Ovary (tissue), 9 donors: ENCODE measurements around the gene HDAC10. TPM values are rescaled to one million over a fixed set of nuclear protein-coding genes. Genes with fewer than 3 reads are reported as not detected.

ENCODE experiments used
- DNase-seq, 5 donors: peaks; one replicate each; pipeline ENCODE4 v3.0.0-alpha.2; 2019 to 2020
- H3K27ac ChIP-seq, 2 donors: fragments of 200-600 bp; one replicate each; pipeline versions ENCODE4 v1.5.1 to v1.8.0; 2019 to 2022
- H3K27me3 ChIP-seq: fragments of 200-600 bp; one replicate; pipeline ENCODE4 v1.8.0; 2022
- H3K36me3 ChIP-seq: fragments of 200-600 bp; sonication (generic); one replicate; pipeline ENCODE4 v1.5.1; 2019
- H3K4me1 ChIP-seq: one replicate; pipeline ENCODE4 v1.8.1; 2013; ENCODE audit warnings: mild to moderate bottlenecking, moderate library complexity; ENCODE audit not compliant: insufficient read depth
- H3K4me3 ChIP-seq: fragments of 200-600 bp; sonication (generic); one replicate; pipeline ENCODE4 v1.5.1; 2017
- H3K9me3 ChIP-seq, 2 donors: fragments of 200-600 bp in 1 of 2; sonication (generic) in 1 of 2; one replicate each; pipeline versions ENCODE4 v1.5.1 to v1.8.1; 2013 to 2019; ENCODE audit warnings: mild to moderate bottlenecking in 1 of 2, moderate library complexity in 1 of 2
- EP300 ChIP-seq: sonication (generic); formaldehyde crosslinking; IDR thresholded peaks from one replicate; pipeline ENCODE4 v1.6.1; 2017; ENCODE audit warnings: antibody characterized with exemption
- POLR2A ChIP-seq: fragments of 450-650 bp; IDR thresholded peaks from one replicate; pipeline ENCODE4 v1.6.1; 2017; ENCODE audit warnings: antibody characterized with exemption, mild to moderate bottlenecking, moderate library complexity
- WGBS, 3 donors: extraction: QIAGEN DNeasy Blood & Tissue Kit in 1 of 3; methylation state at CpG; one replicate each; pipeline versions ENCODE4 v1.1.5 to v1.1.7; 2013 to 2017; 5-methylcytosine and 5-hydroxymethylcytosine counted together
- intact Hi-C, 4 donors: fragments of 100-400 bp; cut with DNase I; formaldehyde crosslinking; loops; one replicate each; pipeline versions ENCODE4 v1.11.0 to v1.15.1; 2022 to 2023
- polyA plus RNA-seq, 2 donors: library from polyadenylated mRNA; stranded (reverse); fragments of 200-250 nt in 1 of 2; fragments of 350-450 nt in 1 of 2; fragmentation: Illumina TruSeq in 1 of 2; extraction: RNeasy Lipid Tissue Mini Kit (QIAGEN cat#74804) in 1 of 2; gene quantifications; one replicate each; pipeline ENCODE4 v1.2.3, GENCODE V29; 2013 to 2014
- total RNA-seq, 7 donors: library from RNA; depleted of rRNA in 2 of 7; stranded (reverse); fragments of >200 nt in 2 of 7; fragmentation: NEBNext Ultra II Directional in 3 of 7; extraction: Animal tissue kit (Norgen Biotek cat#: 25700) in 3 of 7; gene quantifications; one replicate each; pipeline versions ENCODE4 v1.1.0 to v1.2.4, GENCODE V29; 2016 to 2023
- TF ChIP-seq, protein P1 (sequence below), 3 donors: fragments of 450-650 bp in 2 of 3; fragments of 200-600 bp in 1 of 3; IDR thresholded peaks; one replicate each; pipeline versions ENCODE4 v1.5.1 to v1.8.0; 2016 to 2022; ENCODE audit warnings: antibody characterized with exemption in 3 of 3, mild to moderate bottlenecking in 1 of 3
- donor health status: DM: no; HTN: no; CAD: no; lungs with moderate emphysema.
- donor health status: DM: no; HTN: no; CAD: no.
- donor health status: Bipolar disorder and iron deficiency.
- donor health status: DM: yes; HTN: yes; CAD: no.
- donor health status: DM: no; HTN: no; CAD: no.
- donor health status: DM: yes; HTN: yes; CAD: no.

Gene HDAC10
- total and polyA plus RNA-seq, 9 donors, result 2.3 to 44.6 (median 38.9) TPM

GRCh38 chr22:50248196-50249081 is 2.6 kb downstream of the HDAC10 start:
- Histone ChIP-seq H3K4me3 (no peak overlapping the region), H3K36me3 (no peaks in the 10 kb centered on the region), H3K9me3 (no peaks in the 10 kb centered on the region), H3K27me3 (no peaks in the 10 kb centered on the region), H3K4me1 (peaks cover 14% of the 10 kb centered on the region), H3K27ac (no peak overlapping the region)
- 77 to 82% (median 82%) methylated on average over 28 to 29 of the region's 29 CpGs for WGBS, 3 donors
- TF ChIP-seq, protein P1, sequence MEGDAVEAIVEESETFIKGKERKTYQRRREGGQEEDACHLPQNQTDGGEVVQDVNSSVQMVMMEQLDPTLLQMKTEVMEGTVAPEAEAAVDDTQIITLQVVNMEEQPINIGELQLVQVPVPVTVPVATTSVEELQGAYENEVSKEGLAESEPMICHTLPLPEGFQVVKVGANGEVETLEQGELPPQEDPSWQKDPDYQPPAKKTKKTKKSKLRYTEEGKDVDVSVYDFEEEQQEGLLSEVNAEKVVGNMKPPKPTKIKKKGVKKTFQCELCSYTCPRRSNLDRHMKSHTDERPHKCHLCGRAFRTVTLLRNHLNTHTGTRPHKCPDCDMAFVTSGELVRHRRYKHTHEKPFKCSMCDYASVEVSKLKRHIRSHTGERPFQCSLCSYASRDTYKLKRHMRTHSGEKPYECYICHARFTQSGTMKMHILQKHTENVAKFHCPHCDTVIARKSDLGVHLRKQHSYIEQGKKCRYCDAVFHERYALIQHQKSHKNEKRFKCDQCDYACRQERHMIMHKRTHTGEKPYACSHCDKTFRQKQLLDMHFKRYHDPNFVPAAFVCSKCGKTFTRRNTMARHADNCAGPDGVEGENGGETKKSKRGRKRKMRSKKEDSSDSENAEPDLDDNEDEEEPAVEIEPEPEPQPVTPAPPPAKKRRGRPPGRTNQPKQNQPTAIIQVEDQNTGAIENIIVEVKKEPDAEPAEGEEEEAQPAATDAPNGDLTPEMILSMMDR (IDR thresholded peaks at IDR 0.05), result no peak
- TF ChIP-seq POLR2A (no peak), EP300 (no peak)
- intact Hi-C loops, result loop anchor here in 2 of 4 donors (10.0 kb wide), 2 partner anchors 256 to 276 kb away; partner anchors contain the start of genes LMF2 (in 1 of the 2), NCAPH2 (in 1 of the 2) and SCO2 (in 1 of the 2)
- DNase-seq, result peak in 2 of 5 donors; percentile 43 to 44

DNA sequence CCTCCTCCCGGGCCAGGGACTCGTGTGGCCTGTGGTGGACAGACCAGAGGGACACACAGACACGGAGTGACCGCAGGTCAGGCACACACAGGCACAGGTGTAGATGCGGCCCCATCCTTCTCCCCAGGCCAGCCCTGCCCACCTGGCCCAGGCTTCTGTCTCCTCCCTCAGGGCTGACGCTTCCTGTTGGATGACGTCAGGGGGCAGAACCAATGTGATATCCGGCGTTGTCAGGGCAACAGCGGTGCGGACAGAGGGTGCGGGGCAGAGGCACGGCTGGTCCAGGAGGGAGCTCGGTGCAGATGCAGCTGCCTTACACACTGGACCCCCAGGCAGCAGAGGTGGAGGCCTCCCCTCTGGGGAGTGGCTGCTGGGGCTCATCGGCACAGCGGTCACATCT is 3.3 kb downstream of the HDAC10 start:
- TF ChIP-seq EP300 (no peak), POLR2A (no peak)
- TF ChIP-seq, protein P1 (IDR thresholded peaks at IDR 0.05), result no peak
- H3K27me3 ChIP-seq, result no peaks in the 10 kb centered on the region
- H3K4me3 ChIP-seq, result no peak overlapping the region
- WGBS, 3 donors, result 39 to 46% (median 42%) methylated on average over 15 to 16 of the region's 16 CpGs
- DNase-seq, result peak in 2 of 5 donors; percentile 51 to 68
- no peak overlapping the region for H3K27ac ChIP-seq
- H3K9me3 ChIP-seq, result no peaks in the 10 kb centered on the region
- no peaks in the 10 kb centered on the region for H3K36me3 ChIP-seq
- H3K4me1 ChIP-seq, result peaks cover 14% of the 10 kb centered on the region
- intact Hi-C loops, result loop anchor here in 2 of 4 donors (10.0 kb wide), 2 partner anchors 257 to 277 kb away; partner anchors contain the start of genes LMF2 (in 1 of the 2), NCAPH2 (in 1 of the 2) and SCO2 (in 1 of the 2)

GRCh38 chr22:50246242-50247175 is 4.6 kb downstream of the HDAC10 start:
- Histone ChIP-seq H3K27me3 (no peaks in the 10 kb centered on the region), H3K9me3 (no peaks in the 10 kb centered on the region), H3K27ac (peak overlapping the region in 1 of 2 donors; percentile 50), H3K4me3 (no peak overlapping the region), H3K4me1 (peaks cover 13% of the 10 kb centered on the region), H3K36me3 (no peaks in the 10 kb centered on the region)
- TF ChIP-seq POLR2A (no peak), EP300 (no peak)
- TF ChIP-seq, protein P1 (IDR thresholded peaks at IDR 0.05), result no peak
- peak in 2 of 5 donors; percentile 40 to 43 for DNase-seq
- 80 to 86% (median 83%) methylated on average over 20 of the region's 20 CpGs for WGBS, 3 donors
- intact Hi-C loops, result loop anchor here in 2 of 4 donors (10.0 kb wide), 2 partner anchors 258 to 278 kb away; partner anchors contain the start of genes LMF2 (in 1 of the 2), NCAPH2 (in 1 of the 2) and SCO2 (in 1 of the 2)
